Mucosa of gallbladder (tissue), 1 donor: ENCODE results near the gene FRMD1. TPM values are rescaled to one million over a fixed set of nuclear protein-coding genes. Genes with fewer than 3 reads are reported as not detected.

Source experiments
- DNase-seq: peaks from one replicate; pipeline ENCODE4 v3.0.0-alpha.2; 2020; ENCODE audit warnings: low spot score
- total RNA-seq: library from RNA; stranded (reverse); gene quantifications from one replicate; pipeline ENCODE4 v1.2.1, GENCODE V29; 2021
- donor health status: DM: no; HTN: no; CAD: no.

Gene FRMD1
- total RNA-seq, 1 donor from 2014 or later, result not detected

DNA sequence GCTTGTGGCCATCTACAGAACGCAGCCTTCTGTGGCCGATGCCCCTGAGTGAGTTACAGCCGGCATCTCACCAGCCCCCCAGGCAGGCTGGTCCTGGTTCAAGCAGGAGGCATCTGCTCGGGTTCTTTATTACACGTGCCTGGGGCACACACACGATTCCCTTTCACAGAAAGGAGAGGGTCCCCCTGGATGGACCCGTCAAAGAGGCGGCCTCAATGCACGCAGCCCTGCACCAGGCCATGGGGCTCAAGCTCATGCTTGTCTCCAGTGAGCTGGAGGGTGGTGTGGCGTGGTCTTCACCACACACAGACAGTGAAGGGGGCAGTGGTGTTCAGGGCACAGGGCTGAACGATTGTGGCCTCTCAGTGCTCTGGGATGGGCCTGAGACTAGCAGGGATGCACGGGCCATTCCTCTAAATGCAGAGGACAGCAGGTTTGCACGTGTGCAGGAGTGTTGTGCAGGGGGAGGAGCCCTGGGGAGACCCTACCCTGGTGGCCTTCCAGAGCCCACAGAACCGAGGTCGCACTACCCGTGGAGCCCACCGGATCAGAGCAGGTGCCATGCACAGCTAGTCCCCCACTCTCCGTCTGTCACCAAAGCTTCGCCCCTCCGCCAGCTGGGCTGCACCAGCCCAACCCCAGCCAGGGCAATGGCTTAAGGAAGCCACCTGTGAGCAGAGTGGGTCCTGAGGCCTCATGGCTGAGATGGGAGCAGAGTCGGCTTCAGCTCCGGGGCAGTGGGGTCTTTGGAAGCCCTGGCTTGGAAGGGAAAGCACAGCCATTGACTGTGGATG, 23.1 kb downstream of the FRMD1 start:
- DNase-seq, result no peak

DNA sequence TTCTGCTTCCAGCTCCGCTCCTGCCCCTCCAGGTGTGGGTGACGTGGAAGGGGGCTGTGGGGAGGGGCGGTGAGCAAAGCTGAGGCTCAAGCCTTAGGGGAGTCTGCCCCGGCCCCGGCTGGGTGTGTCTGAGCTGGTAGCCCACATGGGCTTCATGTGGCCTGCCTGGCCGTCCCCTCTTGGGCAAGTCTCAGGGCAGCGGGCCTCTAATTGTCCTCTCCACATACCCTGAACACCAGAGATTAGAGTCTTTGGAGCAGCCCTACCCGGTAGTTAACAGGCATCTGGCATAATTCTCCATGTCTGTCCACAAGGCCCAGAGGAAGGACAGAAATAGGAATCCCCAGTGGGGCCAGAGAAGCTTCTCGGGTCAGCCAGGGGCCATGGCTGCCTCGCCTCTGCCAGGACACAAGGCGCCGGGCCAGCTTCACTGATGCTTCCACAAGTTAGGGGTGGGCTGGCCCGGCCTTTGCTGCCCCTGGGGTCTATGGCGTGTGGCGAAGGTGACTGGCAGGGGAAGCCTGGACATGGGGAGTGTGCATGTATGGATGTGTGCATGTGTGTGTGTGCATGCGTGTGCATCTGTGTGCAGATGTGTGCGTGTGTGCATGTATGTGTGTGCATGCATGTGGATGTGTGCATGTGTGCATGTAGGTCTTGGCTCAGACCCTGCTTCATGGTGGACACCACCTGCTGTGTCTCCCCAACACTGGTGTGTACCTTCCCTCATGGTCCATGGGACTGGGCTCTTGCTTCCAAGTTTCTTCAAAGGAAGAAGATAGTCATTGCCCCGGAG, 24.0 kb downstream of the FRMD1 start:
- DNase-seq, result no peak

DNA sequence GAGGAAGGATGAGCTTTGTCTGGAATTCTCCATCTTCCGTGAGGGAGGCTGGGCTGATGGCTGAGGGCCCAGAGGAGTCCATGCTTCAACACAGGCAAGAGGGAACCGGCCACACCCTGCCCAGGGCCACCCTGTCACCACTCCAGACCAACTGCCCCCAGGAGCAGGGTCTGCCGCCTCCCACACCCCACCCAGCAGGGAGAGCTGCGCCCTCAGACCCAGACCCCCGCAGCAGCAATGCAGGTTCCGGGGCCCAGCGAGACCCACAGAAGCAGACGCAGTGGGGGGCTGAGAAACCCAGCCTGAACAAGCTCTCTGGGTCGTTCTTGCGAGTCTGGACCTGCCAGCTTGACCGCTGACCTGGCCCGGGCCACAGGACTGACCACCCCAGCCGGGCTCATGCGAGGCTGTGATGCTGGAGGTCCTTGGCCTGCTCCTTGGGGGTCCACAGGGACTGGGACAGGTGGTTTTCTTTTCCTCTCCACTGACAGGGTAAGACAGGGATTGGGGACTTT, 25.0 kb downstream of the FRMD1 start:
- no peak for DNase-seq

DNA sequence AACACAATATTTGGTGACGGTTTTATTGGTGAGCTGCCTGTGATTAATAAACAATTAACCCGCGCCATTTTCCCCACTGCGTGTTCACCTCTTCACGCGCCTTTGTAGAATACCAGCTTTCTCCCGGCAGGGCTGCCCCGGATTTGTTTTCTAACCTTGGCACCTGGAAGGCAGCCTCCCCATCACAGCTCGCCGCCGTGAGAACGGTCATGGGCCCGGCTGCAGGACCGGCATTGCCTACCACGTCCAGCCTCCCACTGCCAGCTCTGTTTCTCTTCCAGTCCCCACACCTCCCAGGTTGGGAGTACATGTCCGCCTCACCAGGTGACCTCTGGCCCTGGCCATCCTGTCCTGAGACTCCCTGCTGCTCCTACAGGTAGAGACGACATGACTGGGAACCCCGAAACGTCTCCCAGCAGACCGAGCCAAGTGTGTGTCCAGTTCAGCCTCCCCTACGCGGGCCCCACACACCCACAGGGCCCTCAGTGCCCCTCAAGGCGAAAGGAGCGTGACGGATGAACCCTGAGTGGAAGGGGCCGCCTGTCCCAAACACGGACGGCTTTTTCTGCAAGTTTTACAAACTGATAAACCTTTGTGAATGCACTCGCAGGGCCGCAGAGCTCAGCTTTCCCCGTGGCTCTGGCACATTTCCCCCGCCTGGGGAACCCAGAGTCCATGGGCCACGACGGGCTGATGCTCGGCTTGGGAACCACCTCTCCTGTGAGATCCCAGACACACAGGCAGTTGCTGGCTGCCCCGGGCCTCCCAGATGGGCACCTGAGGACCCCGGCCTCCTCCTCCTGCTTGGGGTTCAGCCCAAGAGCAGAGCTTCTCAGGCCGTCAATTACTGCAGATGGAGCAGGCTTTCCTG, 25.7 kb downstream of the FRMD1 start:
- DNase-seq, result no peak

DNA sequence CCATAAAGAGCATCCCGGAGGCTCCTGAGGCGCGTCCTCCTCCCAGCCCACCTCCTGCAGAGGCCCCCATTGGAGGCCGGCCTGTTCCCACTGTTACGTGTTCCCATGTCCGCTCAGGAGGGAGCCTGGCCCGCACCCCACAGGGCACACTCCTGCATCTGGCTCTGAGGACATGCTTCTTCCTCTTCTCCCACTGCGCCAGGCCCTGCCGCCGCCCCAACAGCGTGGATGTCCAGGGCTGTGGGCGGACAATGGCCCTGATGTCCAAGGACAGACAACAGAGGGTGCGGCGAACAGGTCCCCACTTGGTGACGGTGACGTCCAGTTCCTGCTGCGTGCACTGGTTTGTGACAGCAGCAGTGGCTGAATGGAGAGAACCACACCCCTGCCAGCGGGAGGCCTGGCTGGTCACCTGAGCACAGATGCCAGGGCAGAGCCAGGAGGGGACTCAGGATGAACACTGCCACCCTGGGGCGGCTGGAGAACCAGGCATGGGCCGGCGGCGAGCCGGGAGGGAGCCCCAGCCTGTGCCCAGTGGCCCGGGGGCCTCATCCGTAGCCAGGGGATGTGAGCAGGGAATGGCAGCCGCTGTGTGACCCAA, 26.6 kb downstream of the FRMD1 start:
- DNase-seq, result peak; percentile 44

DNA sequence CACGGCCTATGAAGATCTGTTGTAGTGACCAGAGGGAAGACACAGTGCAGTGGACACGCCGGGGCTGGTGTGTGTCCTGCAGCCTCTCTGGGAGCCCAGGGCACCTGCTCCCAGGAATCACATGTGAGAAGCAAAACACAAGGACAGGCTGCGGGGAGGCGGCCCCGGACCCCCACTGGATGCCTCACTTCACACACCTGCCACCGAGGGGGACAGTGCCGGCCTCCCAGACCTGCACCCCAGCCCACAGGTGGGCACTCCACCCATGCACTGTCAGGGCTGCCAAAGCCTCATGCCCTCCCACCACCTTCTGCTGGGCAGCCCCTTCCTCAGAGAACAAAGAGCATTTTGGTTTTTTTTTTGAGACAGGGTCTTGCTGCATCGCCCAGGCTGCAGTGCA, 27.4 kb downstream of the FRMD1 start:
- no peak for DNase-seq

DNA sequence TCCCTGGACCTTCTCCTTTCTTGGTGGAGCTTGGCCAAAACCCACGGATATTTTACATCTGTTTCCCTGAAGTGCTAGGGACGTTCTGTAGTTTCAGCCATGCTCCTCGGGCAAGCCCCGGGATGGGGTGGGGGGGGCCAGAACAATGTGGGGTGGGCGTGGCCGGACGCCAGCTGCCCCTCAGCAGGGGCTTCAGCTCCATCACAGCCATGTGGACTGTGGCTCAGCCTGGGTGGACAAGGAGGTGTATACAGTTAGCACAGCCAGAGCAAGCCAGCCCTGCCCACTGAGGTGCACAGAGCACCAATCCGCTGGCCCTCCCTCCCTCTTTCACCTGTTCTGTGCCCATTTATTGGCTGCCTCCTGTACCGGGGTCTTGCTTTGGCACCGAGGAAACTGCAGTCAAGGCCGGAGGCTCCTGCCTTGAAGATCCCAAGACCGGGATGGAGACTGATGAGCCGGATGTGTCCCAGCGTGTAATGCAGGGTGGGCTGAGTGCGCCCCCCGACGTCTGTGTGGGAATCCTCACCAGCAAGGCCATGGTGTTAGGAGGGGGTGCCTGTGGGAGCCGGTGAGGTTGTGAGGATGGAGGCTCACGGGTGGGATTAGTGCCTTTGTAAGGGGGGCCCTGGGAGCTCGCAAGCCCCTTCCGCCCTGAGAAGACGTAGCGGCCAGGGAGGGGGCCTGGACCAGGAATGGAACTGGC, 28.0 kb downstream of the FRMD1 start:
- DNase-seq, result no peak

DNA sequence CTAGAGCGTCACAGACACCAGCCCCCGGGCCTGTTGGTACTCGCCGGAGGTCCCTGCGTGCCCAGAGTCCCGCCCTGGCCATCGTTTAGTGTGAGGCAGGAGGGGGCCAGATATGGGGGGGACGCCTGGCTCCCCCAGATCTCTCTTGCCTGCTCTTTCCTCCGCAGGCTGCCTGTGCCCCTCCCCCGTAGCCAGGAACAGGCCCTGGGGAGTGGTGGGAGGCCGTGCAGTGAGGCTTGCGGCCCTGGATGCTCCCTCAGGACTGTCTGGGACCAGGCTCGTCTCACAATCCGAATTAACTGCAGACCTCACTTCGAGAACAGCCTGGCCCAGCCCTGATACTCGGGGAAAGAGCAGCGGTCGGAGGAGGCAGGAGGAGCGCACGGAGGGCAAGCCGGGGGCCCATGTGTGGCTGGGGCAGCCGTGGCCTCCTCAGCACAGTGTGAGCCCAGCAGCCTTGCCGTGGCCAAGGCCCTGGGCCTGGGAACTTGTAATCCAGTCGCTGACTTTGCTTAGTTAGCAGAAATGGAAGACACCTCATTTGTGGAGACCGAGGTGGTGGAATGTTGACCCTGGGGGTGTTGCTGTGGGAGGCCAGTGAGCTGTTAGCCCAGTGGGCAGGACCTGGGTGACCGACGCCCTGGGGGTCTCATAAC, 28.7 kb downstream of the FRMD1 start:
- DNase-seq, result no peak

DNA sequence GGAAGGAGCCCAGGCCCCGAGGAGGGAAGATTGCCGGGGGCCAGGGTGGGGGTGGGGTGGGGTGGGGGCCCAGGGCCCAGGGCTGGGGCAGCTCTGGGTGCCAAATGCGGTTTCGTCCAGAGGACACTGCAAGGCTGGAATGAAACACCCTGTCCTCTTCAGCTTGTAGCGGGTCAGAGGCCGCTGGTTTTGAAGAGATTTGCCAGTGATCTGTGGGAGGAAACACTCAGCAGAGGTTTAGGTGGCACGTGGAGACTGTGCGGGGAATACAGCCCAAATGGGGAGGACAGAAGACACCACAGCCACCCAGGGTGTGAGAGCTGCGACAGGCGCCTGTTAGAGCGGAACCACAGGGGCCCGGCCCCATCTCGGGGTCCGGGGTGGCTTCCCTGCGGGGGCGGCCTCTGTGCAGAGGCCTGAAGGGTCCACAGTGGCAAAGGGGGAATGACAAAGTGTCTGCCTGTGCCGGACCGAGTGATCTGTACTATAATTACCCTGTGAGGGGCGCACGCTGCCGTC, 29.2 kb downstream of the FRMD1 start:
- no peak for DNase-seq

DNA sequence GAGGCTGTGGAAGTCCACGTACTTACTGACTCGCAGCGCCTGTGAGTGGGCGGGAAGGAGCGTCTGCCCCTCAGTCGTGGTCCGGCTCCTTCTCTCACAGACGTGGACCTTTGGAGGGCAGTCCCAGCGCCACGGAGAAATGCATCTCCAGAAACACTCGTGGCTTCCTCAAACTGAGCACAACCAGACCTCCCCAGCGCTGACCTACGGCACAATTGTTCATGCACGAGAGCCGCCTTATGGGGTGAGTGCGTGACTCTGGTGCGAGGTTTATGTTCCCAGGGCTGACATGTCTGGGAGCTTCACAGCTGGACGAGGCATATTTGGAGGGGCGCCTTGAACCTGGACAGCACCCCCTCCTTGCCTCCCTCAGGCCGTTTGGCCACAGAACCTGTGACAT, 29.7 kb downstream of the FRMD1 start:
- no peak for DNase-seq

DNA sequence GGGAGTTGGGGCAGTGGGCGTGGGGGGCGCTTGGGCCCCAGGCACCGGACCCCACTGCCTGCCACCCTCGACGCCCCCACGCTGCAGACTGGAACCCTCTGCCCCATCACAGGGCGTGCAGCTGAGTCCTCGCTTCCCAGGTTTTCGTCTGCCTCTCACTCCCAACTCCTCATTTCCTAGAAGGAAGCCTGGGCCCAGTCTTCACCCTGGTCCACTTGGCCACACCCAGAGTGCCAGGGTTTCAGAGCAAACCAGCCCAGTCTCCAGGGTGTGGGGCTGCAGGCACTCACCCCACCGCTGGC, 30.3 kb downstream of the FRMD1 start:
- no peak for DNase-seq

DNA sequence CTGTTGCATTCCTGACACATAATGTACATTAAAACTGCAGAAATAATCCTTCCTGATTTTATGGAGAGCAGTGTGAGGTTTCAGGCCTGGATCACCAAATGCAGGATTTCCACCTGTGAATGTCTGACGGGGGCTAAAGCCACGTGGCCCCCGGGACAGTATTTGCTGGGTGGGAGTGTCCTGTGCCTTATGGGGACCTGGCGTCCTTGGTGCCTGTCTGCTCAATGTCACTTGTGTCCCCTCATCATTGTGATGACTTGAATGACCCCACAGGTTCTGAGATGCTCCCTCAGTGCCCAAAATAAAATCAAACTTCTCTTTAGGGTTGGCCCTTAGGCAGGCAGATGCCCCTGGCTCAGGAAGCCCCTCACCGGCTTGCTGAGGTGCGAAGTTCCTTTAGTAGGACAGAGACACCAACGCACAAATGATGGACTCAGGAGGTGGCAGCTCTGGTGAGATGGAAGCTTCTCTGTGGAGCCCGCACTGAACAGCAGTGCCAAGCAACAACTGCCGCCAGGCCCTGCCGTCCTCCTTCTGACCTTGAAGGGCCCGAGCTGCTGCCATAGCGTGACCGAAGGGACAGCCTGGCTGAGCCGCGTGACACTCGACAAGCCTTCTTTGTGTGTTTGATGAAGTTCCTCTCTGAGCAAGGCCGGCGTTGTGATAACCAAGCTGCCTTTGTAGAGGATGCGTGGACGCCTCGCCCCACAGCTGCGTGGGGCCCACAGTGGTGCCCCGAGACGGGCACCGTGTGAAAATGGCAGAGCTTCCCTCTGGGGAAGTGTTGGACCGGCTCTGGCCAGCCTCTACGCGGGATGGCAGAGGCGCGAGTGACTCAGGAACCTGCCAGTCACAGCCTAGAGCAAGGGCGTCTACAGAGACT, 30.9 kb downstream of the FRMD1 start:
- DNase-seq, result no peak

DNA sequence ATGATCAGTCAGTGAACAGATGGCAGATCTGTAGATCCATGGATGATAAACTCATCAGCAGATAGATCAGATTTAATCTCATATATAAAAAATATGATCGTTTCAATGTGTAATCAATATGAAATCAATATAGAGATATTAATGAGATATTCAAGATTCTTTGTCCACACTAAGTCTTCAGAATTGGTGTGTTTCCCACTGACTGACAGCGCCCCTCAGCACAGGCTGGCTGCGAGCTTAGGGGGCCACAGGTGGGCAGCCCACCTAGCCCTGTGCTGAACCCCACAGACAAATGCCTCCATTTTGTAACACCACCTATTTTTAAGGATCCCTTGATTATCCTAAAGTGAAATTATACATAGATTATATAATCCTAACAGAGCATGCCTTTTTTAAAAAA, 32.3 kb downstream of the FRMD1 start:
- no peak for DNase-seq

DNA sequence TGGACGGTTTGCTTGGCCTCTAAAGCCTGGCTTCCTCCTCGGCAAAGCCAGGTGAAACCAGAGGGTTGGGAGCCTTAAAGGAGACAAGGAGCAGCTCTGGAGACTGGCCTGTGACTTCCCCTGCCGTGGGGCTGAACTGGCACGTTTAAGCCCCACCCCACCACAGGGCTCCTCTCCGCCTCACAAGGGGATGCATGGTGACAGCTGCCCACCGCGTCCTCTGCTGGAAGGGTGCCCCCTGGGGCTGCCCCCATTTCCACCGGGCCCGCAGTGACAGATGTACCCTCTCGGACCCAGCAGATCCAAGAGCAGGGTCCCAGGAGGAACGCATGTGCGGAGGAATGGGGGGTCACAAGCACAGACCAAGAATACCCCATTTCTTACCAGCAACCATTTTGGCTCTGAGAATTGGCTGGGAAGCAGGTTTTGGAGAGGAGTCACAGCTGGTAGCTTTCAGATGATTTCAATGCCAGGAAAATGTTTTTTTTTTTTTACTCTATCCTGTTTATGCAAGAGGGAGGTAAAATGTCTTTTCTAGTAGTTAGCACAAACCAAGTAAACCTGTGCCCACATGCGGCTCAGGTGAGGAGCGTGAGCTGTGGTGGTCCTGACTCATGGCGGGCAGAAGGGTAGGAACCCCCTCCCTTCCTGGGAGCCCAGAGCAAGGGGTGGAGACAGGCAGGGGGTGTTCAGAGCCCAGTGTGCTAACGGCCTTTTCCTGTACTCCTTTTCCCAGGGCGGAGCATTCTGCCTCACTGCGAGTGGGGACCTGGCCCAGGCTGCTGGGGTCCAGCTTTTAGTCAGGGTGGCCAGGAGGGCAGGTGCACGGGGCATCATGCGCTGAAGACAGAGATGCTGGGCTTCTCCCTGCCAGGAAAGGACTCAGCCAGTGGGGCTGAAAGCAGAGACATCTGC, 33.0 kb downstream of the FRMD1 start:
- no peak for DNase-seq

DNA sequence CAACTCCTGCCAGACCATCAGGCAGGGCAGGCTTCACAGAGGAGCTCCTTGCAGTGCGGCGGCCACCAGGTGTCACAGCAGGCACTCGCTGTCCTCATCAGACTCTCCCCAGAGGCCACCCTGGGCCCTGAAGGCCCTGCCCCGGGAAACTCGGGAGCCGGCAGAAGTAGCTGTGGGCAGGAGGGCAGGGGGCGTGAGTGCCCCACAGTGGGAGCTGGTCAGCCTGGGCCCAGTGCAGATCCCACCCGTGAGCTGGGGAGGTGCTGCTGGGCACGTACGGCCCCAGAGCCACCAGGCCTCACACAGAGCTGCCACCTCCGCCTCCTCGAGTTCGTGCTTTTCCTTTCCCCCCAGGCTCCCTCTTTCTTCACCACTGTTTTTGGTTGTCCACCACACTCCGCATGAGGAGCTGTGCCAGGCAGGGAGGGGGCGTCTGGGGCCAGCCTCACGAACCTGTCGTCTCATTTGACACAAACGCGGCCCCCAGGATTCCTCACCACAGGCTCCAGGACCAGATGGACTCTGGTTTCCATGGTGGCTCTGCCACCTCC, 33.8 kb downstream of the FRMD1 start:
- no peak for DNase-seq

DNA sequence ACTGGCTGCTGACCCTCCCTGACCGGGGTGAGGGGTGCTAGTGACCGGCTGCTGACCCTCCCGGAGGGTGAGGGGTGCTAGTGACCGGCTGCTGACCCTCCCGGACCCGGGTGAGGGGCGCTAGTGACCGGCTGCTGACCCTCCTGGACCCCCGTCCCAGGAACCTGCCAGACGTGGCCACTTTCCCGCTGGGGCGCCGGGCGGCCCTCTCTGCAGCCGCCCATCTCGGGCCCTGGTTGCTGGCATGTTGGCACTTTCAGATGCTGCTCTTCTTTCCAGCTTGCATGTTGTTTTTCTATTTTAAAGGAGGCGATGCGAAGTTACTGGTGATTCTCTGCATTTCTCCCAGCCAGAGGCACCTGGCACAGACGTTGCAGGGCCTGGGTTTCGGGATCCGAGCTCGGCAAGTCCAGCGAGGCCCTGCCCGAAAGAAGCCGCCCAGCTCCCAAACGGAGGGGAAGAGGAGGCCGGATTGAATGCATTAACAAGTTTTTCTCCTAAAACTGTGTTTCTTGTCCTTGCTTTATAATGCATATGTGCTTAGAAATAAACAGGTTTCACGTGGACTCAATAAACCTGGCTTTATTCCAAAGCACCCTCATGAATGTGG, 34.4 kb downstream of the FRMD1 start:
- DNase-seq, result no peak

DNA sequence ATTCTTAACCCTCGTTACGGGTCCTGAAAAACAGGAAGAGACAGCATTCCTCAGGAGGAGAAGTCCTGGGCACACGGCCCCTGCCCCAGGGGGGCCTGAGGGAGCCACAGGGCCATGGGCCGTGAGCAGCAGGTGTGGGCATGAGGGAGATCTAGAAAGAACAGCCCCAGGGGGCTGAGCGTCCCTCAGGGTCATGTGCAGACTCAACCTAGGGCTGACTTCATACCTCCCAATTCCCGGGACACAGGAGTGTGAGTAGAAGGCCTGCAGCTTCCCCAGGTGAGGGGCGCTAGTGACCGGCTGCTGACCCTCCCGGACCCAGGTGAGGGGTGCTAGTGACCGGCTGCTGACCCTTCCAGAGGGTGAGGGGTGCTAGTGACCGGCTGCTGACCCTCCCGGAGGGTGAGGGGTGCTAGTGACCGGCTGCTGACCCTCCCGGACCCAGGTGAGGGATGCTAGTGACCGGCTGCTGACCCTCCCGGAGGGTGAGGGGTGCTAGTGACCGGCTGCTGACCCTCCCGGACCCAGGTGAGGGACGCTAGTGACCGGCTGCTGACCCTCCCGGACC, 35.1 kb downstream of the FRMD1 start:
- no peak for DNase-seq
